Ascending aorta (tissue), 2 donors: Measurements from ENCODE around the gene DNER. TPM values are rescaled to one million over a fixed set of nuclear protein-coding genes. Genes with fewer than 3 reads are reported as not detected.
"Not testable (repeated sequence)": the region's sequence is repeated elsewhere in the genome, so short reads cannot be mapped to it uniquely, and the experiment has no call there.

Experiments used
- DNase-seq, 2 donors: peaks; one replicate each; pipeline ENCODE4 v3.0.0-alpha.2; 2019; ENCODE audit warnings: low spot score in 2 of 2
- H3K27ac ChIP-seq, 2 donors: fragments of 200-600 bp; sonication (generic); one replicate each; pipeline ENCODE4 v1.5.1; 2016 to 2017; ENCODE audit warnings: mild to moderate bottlenecking in 1 of 2
- H3K27me3 ChIP-seq: fragments of 200-600 bp; sonication (generic); one replicate; pipeline ENCODE4 v1.5.1; 2017
- H3K36me3 ChIP-seq, 2 donors: fragments of 200-600 bp; sonication (generic); one replicate each; pipeline ENCODE4 v1.5.1; 2016
- H3K4me1 ChIP-seq, 2 donors: fragments of 200-600 bp; sonication (generic); one replicate each; pipeline ENCODE4 v1.5.1; 2016 to 2017; ENCODE audit warnings: mild to moderate bottlenecking in 1 of 2
- H3K4me3 ChIP-seq, 2 donors: fragments of 200-600 bp; sonication (generic); one replicate each; pipeline ENCODE4 v1.5.1; 2016 to 2017; ENCODE audit warnings: mild to moderate bottlenecking in 1 of 2
- H3K9me3 ChIP-seq, 2 donors: fragments of 200-600 bp; sonication (generic); one replicate each; pipeline ENCODE4 v1.5.1; 2016
- CTCF ChIP-seq, 3 experiments: fragments of 200-600 bp in 2 of 3; fragments of 450-650 bp in 1 of 3; sonication (generic) in 2 of 3; IDR thresholded peaks; one replicate each; pipeline ENCODE4 v1.5.1; 2016 to 2019; ENCODE audit warnings: antibody characterized with exemption in 3 of 3, mild to moderate bottlenecking in 1 of 3, moderate library complexity in 1 of 3
- intact Hi-C: fragments of 100-400 bp; cut with DNase I; formaldehyde crosslinking; loops from one replicate; pipeline ENCODE4 v1.15.1; 2023
- total RNA-seq: library from RNA; depleted of rRNA; stranded (reverse); fragments of >200 nt; gene quantifications from one replicate; pipeline ENCODE4 v1.1.0, GENCODE V29; 2016

The DNER gene
- total RNA-seq, 1 donor from 2014 or later, result 1.2 TPM

- intact Hi-C loops, result no loop called here
- peaks cover 0 to 3% of the 10 kb centered on the region in 2 donors for H3K4me1 ChIP-seq
- peak overlapping the region; percentile 43 to 44 for H3K27ac ChIP-seq
- H3K9me3 ChIP-seq, result no peaks in the 10 kb centered on the region
- no peaks in the 10 kb centered on the region for H3K36me3 ChIP-seq
- no peak for DNase-seq
- no peaks in the 10 kb centered on the region for H3K27me3 ChIP-seq
- H3K4me3 ChIP-seq, result no peak overlapping the region
- TF ChIP-seq CTCF (IDR thresholded peaks at IDR 0.05), result no peak
Observed at GRCh38 chr2:229511524-229511923, 202.8 kb downstream of the DNER start.

- H3K27me3 ChIP-seq, H3K4me3 ChIP-seq, H3K4me1 ChIP-seq, H3K27ac ChIP-seq, intact Hi-C loops, H3K9me3 ChIP-seq, DNase-seq, H3K36me3 ChIP-seq: not testable (repeated sequence)
Observed at GRCh38 chr2:229506699-229507098, 207.7 kb downstream of the DNER start.

DNA sequence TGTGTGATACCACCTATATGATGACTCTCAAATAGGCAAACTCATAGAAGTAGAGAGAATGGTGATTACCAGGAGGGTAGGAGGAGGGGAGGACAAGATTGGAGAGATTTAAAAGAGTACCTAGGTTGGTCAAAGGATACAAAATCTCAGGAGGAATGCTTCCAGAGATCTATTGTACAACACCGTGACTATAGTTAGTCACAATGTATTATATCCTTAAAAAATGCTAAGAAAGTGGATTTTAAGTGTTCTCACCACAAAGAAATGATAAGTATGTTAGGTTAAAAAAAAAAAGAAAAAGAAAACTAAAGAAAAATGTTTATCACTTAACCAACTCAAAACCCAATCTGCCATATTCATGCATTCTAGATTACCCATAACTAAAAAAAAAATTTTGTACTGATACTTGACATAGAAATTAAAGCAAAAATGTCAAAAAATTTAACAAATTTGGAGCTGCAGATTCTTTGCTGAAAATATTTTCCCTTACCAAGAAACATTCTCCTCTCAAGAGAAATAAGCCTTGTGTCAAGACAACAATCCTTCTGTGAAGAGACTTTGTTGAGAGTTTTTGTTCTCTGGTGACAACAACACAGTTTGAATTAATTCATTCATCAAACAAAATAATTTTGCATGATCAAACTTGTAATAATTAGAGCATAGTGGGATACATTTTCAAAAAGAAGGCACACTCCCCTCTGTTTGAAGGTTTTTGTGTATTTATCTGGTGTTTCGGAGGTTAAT, 213.1 kb downstream of the DNER start:
- TF ChIP-seq CTCF (IDR thresholded peaks at IDR 0.05), result no peak
- intact Hi-C loops, result no loop called here
- no peaks in the 10 kb centered on the region for H3K9me3 ChIP-seq

DNA sequence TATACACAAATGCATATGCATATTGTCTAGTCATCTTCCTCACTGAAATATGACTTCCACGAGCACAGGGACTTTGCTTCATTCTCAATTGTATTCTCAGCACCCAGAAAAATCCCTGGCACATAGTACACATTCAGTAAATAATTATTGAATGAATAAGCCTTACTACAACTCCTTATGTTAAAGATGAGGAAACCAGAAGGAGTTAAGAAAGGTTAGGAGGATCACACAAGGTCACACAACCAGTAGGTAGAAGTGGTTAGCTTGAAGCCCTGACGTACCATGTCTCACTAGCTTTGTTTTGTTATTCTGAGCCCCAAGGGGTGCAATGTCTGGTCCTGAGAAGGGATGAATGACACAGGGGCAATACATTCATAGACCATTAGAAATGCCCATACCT, 222.3 kb downstream of the DNER start:
- no peak for TF ChIP-seq CTCF (IDR thresholded peaks at IDR 0.05)
- Histone ChIP-seq H3K4me3 (no peak overlapping the region), H3K27ac (no peak overlapping the region), H3K27me3 (no peaks in the 10 kb centered on the region), H3K36me3 (no peaks in the 10 kb centered on the region), H3K4me1 (no peaks in the 10 kb centered on the region), H3K9me3 (no peaks in the 10 kb centered on the region)
- intact Hi-C loops, result no loop called here
- no peak for DNase-seq

More for the DNA sequence above, 213.1 kb downstream of the DNER start:
- no peak overlapping the region for H3K4me3 ChIP-seq
- no peak overlapping the region for H3K27ac ChIP-seq
- no peaks in the 10 kb centered on the region for H3K36me3 ChIP-seq
- DNase-seq, result no peak
- no peaks in the 10 kb centered on the region for H3K27me3 ChIP-seq
- H3K4me1 ChIP-seq, result no peaks in the 10 kb centered on the region

GRCh38 chr2:229490167-229490566, 224.2 kb downstream of the DNER start:
- H3K9me3 ChIP-seq, result no peaks in the 10 kb centered on the region
- TF ChIP-seq CTCF (IDR thresholded peaks at IDR 0.05), result no peak
- no peaks in the 10 kb centered on the region for H3K27me3 ChIP-seq
- intact Hi-C loops, result no loop called here
- H3K4me3 ChIP-seq, result no peak overlapping the region
- DNase-seq, result no peak
- H3K27ac ChIP-seq, result no peak overlapping the region
- no peaks in the 10 kb centered on the region for H3K4me1 ChIP-seq
- H3K36me3 ChIP-seq, result no peaks in the 10 kb centered on the region

DNA sequence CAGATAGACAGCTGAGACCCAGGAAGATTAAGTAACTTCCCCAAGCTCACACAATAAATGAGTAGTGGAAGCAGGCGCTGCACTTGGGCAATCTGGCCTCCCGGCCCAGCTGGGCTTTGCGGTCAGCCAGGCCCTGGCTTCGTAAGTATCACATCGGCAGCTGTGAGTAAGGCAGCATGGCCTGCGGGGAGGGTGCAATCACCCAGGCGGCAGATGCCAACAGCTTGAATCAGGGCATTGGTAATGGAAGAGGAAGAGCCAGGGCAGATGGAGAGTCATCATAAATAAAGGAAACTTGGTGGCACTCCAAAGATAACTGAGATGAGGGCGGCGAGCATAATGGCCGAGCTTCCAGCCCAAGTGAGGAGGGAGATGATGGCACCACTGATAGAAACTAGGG, 225.3 kb downstream of the DNER start:
- H3K4me3 ChIP-seq, result no peak overlapping the region
- intact Hi-C loops, result no loop called here
- H3K27me3 ChIP-seq, result no peaks in the 10 kb centered on the region
- no peak for TF ChIP-seq CTCF (IDR thresholded peaks at IDR 0.05)
- DNase-seq, result no peak
- H3K27ac ChIP-seq, result no peak overlapping the region
- H3K9me3 ChIP-seq, result no peaks in the 10 kb centered on the region
- no peaks in the 10 kb centered on the region for H3K36me3 ChIP-seq
- no peaks in the 10 kb centered on the region for H3K4me1 ChIP-seq
